AG04450 (cell line): ENCODE data around the gene FAM83C. TPM values are rescaled to one million over a fixed set of nuclear protein-coding genes. Genes with fewer than 3 reads are reported as not detected.

Experiments used
- CTCF ChIA-PET: fragments of 300-600, 350-600 bp; formaldehyde crosslinking; extraction: SDS; loops from one replicate; lab custom pipeline; 2022; ENCODE audit warnings: antibody characterized with exemption, inconsistent platforms; lab: Charles Lee
- POLR2A ChIA-PET: fragments of 350-600 bp; formaldehyde crosslinking; extraction: SDS; loops from one replicate; lab custom pipeline; 2021; ENCODE audit warnings: antibody characterized with exemption, inconsistent platforms; lab: Yijun Ruan, JAX
- DNase-seq: peaks from one replicate; pipeline ENCODE4 v3.0.0-alpha.2; 2011; ENCODE audit warnings: low read depth, low spot score
- H3K27ac ChIP-seq: one replicate; pipeline ENCODE4 v1.5.1; 2012; ENCODE audit warnings: low read depth, low read length, control low read depth
- H3K27me3 ChIP-seq: one replicate; pipeline ENCODE4 v1.6.0; 2012; ENCODE audit warnings: low read length; ENCODE audit not compliant: control insufficient read depth, insufficient read depth
- H3K4me3 ChIP-seq: 2 replicates; pipeline ENCODE4 v1.5.1; 2011; ENCODE audit warnings: mild to moderate bottlenecking, low read depth, low read length, control low read depth
- H3K9me3 ChIP-seq: 2 replicates; pipeline ENCODE4 v1.5.1; 2012; ENCODE audit warnings: low read length; ENCODE audit not compliant: control insufficient read depth, insufficient read depth
- polyA minus RNA-seq: library from RNA; depleted of rRNA, polyadenylated mRNA; stranded (reverse); fragments of >200 nt; gene quantifications from 2 replicates; pipeline ENCODE4 v1.2.3, GENCODE V29; 2011; rRNA and poly(A)+ RNA removed
- polyA plus RNA-seq: library from polyadenylated mRNA; depleted of rRNA; stranded (reverse); fragments of >200 nt; gene quantifications from 2 replicates; pipeline ENCODE4 v1.2.3, GENCODE V29; 2011; rRNA removed
- TF ChIP-seq, protein P1 (sequence below): IDR thresholded peaks from 2 replicates; pipeline ENCODE4 v1.5.1; 2011; ENCODE audit warnings: low read depth, low read length, control low read depth, inconsistent platforms

FAM83C gene
- polyA plus RNA-seq (not detected in 2 replicates), polyA minus RNA-seq (not detected in 2 replicates)

DNA sequence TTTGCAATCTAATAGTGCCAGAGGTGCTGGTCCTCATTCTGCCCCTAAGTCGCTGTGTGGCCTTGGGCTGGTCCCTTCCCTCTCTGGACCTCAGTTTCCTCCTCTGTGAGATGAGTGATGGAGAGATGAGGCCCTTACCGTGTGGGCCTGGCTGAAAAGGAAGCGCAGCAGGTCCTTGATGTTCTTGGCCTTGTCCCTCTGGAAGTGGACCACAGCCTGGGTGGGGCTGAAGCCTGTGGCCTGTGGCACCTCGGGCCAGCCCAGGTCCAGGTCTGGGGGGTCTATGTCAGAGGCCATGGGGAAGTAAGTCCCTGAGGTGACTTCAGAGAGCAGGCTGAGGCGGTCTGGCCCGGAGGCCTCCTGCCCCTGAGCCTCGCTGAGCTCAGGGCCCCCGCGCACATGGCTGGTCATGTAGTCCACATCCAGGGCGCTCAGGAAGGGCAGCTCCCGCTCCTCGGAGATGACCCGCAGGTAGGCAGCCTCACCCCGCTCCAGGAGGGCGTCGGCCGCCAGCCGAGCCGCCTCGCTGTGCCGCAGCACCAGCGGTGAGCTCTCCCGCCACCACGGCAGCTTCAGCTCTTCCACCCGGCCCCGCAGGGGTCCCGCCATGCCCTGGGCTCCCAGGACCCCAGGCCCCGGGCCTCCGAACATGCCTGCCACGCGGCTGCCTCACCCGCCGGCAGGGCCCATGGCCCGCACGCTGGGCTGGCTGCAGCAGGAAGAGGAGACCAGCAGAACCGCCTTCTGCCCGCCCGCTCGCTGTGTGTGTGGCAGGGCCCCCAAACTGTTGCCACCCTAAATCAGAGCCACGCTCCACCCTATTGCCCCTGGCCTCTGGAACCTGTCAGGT is at the start of gene FAM83C:
Gene FAM83C (minus strand): TSS at position 772 of the 850 bp plus-strand sequence. CDS start 121 bp downstream, at position 651.
- TF ChIP-seq, protein P1, sequence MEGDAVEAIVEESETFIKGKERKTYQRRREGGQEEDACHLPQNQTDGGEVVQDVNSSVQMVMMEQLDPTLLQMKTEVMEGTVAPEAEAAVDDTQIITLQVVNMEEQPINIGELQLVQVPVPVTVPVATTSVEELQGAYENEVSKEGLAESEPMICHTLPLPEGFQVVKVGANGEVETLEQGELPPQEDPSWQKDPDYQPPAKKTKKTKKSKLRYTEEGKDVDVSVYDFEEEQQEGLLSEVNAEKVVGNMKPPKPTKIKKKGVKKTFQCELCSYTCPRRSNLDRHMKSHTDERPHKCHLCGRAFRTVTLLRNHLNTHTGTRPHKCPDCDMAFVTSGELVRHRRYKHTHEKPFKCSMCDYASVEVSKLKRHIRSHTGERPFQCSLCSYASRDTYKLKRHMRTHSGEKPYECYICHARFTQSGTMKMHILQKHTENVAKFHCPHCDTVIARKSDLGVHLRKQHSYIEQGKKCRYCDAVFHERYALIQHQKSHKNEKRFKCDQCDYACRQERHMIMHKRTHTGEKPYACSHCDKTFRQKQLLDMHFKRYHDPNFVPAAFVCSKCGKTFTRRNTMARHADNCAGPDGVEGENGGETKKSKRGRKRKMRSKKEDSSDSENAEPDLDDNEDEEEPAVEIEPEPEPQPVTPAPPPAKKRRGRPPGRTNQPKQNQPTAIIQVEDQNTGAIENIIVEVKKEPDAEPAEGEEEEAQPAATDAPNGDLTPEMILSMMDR: no peak
- ChIA-PET CTCF (no interaction called here), POLR2A (no interaction called here)
- Histone ChIP-seq H3K27me3 (no peaks in the 10 kb centered on the region), H3K27ac (no peak within 1 kb of the TSS), H3K4me3 (no peak within 1 kb of the TSS), H3K9me3 (no peaks in the 10 kb centered on the region)
- no peak for DNase-seq

DNA sequence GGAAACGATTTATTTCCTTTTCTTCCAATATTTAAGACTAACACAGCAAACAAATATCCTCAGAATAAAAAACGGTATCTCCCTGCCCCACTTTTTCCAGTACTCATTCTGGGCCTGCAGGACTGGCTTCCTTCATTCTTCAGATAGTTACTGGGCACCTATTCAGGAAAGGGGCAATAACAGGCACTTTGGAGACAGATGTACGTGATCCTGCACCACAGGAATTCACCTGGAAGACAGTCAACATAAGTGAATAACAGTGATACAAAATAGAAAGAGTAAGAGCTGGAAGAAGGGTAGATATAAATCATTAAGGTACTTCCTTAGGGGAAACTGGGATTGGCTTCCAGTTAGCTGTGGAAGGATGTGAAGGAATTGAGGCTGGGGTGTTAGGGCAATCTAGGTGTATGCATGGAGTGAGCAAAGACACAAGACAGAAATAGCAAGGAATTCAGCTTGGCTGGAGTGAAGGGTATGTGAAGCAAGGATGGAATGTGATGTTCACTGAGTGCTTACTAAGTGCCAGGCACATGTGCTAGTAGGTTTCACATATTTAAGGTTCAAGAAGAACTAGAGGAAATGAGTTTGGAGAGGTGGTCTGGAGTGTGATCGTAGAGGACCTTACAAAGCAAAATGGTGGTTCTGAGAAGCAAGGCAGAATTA is 49.3 kb upstream of the FAM83C start:
- no peak overlapping the region for H3K4me3 ChIP-seq
- no peaks in the 10 kb centered on the region for H3K9me3 ChIP-seq
- ChIA-PET POLR2A (interaction anchor here (0.6 kb wide), 1 partner anchor 21 kb away, joined by 5 read pairs; no protein-coding TSS in a partner anchor), CTCF (interaction anchor here (0.6 to 4.3 kb wide), 2 partner anchors 37 to 54 kb away, joined by 3 to 22 read pairs; no protein-coding TSS in a partner anchor)
- no peaks in the 10 kb centered on the region for H3K27me3 ChIP-seq
- no peak for DNase-seq
- TF ChIP-seq, protein P1: no peak
- no peak overlapping the region for H3K27ac ChIP-seq

DNA sequence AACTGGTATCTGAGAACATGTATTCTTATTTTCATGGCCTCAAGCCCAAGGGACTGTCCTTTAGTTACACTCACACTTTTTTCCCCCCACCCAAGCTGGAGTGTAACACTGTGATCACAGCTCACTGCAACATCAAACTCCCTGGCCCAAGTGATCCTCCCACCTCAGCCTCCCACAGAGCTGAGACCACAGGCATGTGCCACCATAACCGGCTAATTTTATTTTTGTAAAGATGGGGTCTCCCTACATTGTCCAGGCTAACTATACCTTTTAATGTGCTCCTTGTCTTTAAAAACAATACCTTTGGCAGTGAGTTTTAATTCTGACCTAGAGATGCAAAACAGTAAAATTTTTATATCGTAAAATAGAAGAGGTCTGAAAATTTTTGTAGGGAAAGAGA is 48.2 kb upstream of the FAM83C start:
- TF ChIP-seq, protein P1: no peak
- no peak for DNase-seq
- Histone ChIP-seq H3K9me3 (no peaks in the 10 kb centered on the region), H3K27me3 (no peaks in the 10 kb centered on the region), H3K27ac (no peak overlapping the region), H3K4me3 (no peak overlapping the region)
- POLR2A ChIA-PET: interaction anchor here (0.7 kb wide), 1 partner anchor 13 kb away, joined by 4 read pairs; no protein-coding TSS in a partner anchor
- CTCF ChIA-PET: no interaction called here

DNA sequence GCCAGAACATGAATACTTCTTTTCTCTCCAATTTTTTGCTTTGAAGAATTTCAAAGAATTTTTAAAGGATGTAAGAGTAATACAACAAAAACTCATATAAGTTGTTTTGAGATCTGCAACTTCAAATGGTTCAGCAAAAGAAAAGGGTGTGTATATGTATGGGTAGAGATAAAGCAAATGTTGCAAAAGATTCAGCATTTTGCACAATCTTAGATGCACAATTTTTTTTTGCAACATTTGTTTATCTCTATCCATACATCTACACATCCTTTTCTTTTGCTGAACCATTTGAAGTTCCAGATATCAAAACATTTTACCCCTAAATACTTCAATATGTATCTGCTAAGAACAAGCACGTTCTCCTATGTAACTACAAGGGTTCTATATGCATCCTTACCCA is 47.4 kb upstream of the FAM83C start:
- Histone ChIP-seq H3K4me3 (no peak overlapping the region), H3K27me3 (no peaks in the 10 kb centered on the region), H3K9me3 (no peaks in the 10 kb centered on the region), H3K27ac (no peak overlapping the region)
- TF ChIP-seq, protein P1: no peak
- CTCF ChIA-PET: no interaction called here
- POLR2A ChIA-PET: interaction anchor here (0.6 to 1.0 kb wide), 3 partner anchors 32 to 48 kb away, joined by 3 to 8 read pairs (median 3); no protein-coding TSS in a partner anchor
- DNase-seq: no peak
